Hepatocyte (in vitro differentiated cells): ENCODE results near the gene CIITA. TPM values are rescaled to one million over a fixed set of nuclear protein-coding genes. Genes with fewer than 3 reads are reported as not detected.

Experiments
- DNase-seq: peaks from one replicate; pipeline ENCODE4 v3.0.0-alpha.2; 2016; ENCODE audit warnings: low spot score
- H2AFZ ChIP-seq: fragments of 200-600 bp; sonication (generic); 2 replicates; pipeline ENCODE4 v1.6.0; 2016; ENCODE audit warnings: antibody characterized with exemption, mild to moderate bottlenecking
- H3K27ac ChIP-seq: fragments of 200-600 bp; sonication (generic); 2 replicates; pipeline ENCODE4 v1.5.1; 2016; ENCODE audit warnings: mild to moderate bottlenecking
- H3K27me3 ChIP-seq: fragments of 200-600 bp; sonication (generic); 2 replicates; pipeline ENCODE4 v1.6.1; 2016
- H3K36me3 ChIP-seq: fragments of 200-600 bp; sonication (generic); replicated peaks from 2 replicates; pipeline ENCODE4 v1.5.1; 2016; ENCODE audit warnings: low read depth; ENCODE audit not compliant: insufficient read depth
- H3K4me1 ChIP-seq: fragments of 200-600 bp; sonication (generic); 2 replicates; pipeline ENCODE4 v1.5.1; 2016; ENCODE audit warnings: mild to moderate bottlenecking, moderate library complexity; ENCODE audit not compliant: insufficient read depth
- H3K4me2 ChIP-seq: fragments of 200-600 bp; sonication (generic); 2 replicates; pipeline ENCODE4 v1.6.0; 2016
- H3K4me3 ChIP-seq: fragments of 200-600 bp; sonication (generic); 2 replicates; pipeline ENCODE4 v1.5.1; 2016; ENCODE audit warnings: mild to moderate bottlenecking
- H3K79me2 ChIP-seq: fragments of 200-600 bp; sonication (generic); 2 replicates; pipeline ENCODE4 v1.6.0; 2017; ENCODE audit warnings: mild to moderate bottlenecking
- H3K9me2 ChIP-seq: fragments of 200-600 bp; sonication (generic); replicated peaks from 2 replicates; pipeline ENCODE4 v1.6.0; 2017; ENCODE audit warnings: mild to moderate bottlenecking; ENCODE audit not compliant: insufficient read depth
- H3K9me3 ChIP-seq: fragments of 200-600 bp; sonication (generic); 2 replicates; pipeline ENCODE4 v1.5.1; 2016; ENCODE audit warnings: low read depth, mild to moderate bottlenecking
- H4K20me1 ChIP-seq: fragments of 200-600 bp; sonication (generic); 2 replicates; pipeline ENCODE4 v1.6.0; 2016; ENCODE audit warnings: mild to moderate bottlenecking; ENCODE audit not compliant: insufficient read depth, poor library complexity, severe bottlenecking
- CTCF ChIP-seq: fragments of 200-600 bp; sonication (generic); IDR thresholded peaks from 2 replicates; pipeline ENCODE4 v1.5.1; 2016; ENCODE audit warnings: antibody characterized with exemption, mild to moderate bottlenecking; ENCODE audit not compliant: poor library complexity
- EZH2 ChIP-seq: fragments of 200-600 bp; sonication (generic); IDR thresholded peaks from 2 replicates; pipeline ENCODE4 v1.6.1; 2016; ENCODE audit warnings: antibody characterized with exemption, mild to moderate bottlenecking, borderline replicate concordance
- EZH2phosphoT487 ChIP-seq: fragments of 200-600 bp; sonication (generic); IDR thresholded peaks from one replicate; pipeline ENCODE4 v1.6.1; 2018; ENCODE audit warnings: antibody characterized with exemption, mild to moderate bottlenecking, low read depth, moderate library complexity; ENCODE audit not compliant: unreplicated experiment, severe bottlenecking
- WGBS: methylation state at CpG from one replicate; pipeline ENCODE4 v1.1.6; 2016; ENCODE audit warnings: low lambda C conversion rate; ENCODE audit errors: missing lambda C conversion rate; 5-methylcytosine and 5-hydroxymethylcytosine counted together
- polyA plus RNA-seq: library from polyadenylated mRNA; unstranded; fragments of >200 nt; fragmentation: Nextera tagmentation; extraction: Ambion mirVana; gene quantifications from 2 replicates; pipeline ENCODE4 v1.2.1, GENCODE V29; 2016
- total RNA-seq: library from RNA; depleted of rRNA; stranded (reverse); fragments of >200 nt; gene quantifications from 2 replicates; pipeline ENCODE4 v1.2.3, GENCODE V29; 2014

CIITA gene
- total and polyA plus RNA-seq, 2 experiments from 2014 or later: 1.1 TPM; not detected in 1

- Histone ChIP-seq H3K79me2 (peaks cover 30% of the 10 kb centered on the region), H3K9me3 (no peaks in the 10 kb centered on the region), H3K9me2 (no peaks in the 10 kb centered on the region), H3K4me1 (no peaks in the 10 kb centered on the region), H3K27ac (no peak overlapping the region), H2AFZ (no peak overlapping the region), H3K4me3 (no peak overlapping the region), H3K36me3 (no peaks in the 10 kb centered on the region), H3K27me3 (no peaks in the 10 kb centered on the region), H3K4me2 (no peak overlapping the region), H4K20me1 (peaks cover 33% of the 10 kb centered on the region)
- 90% methylated on average over 2 of the region's 2 CpGs for WGBS
- TF ChIP-seq CTCF (no peak), EZH2 (no peak), EZH2phosphoT487 (no peak)
- no peak for DNase-seq
Measured at GRCh38 chr16:10930755-10931093, 53.7 kb downstream of the CIITA start.

GRCh38 chr16:10931134-10931533 is 54.1 kb downstream of the CIITA start:
- no peak overlapping the region for H3K27ac ChIP-seq
- no peaks in the 10 kb centered on the region for H3K4me1 ChIP-seq
- TF ChIP-seq EZH2phosphoT487 (no peak), EZH2 (no peak), CTCF (no peak)
- no peaks in the 10 kb centered on the region for H3K9me2 ChIP-seq
- no peaks in the 10 kb centered on the region for H3K27me3 ChIP-seq
- peaks cover 35% of the 10 kb centered on the region for H3K79me2 ChIP-seq
- no peak for DNase-seq
- H3K9me3 ChIP-seq: no peaks in the 10 kb centered on the region
- H4K20me1 ChIP-seq: peaks cover 33% of the 10 kb centered on the region
- no peak overlapping the region for H3K4me2 ChIP-seq
- no peaks in the 10 kb centered on the region for H3K36me3 ChIP-seq
- 87% methylated on average over 7 of the region's 7 CpGs for WGBS
- H3K4me3 ChIP-seq: no peak overlapping the region
- H2AFZ ChIP-seq: no peak overlapping the region

GRCh38 chr16:10931977-10932632 is 55.1 kb downstream of the CIITA start:
- no peak overlapping the region for H3K4me3 ChIP-seq
- H3K4me1 ChIP-seq: no peaks in the 10 kb centered on the region
- H3K27me3 ChIP-seq: no peaks in the 10 kb centered on the region
- H2AFZ ChIP-seq: no peak overlapping the region
- no peaks in the 10 kb centered on the region for H3K9me3 ChIP-seq
- no peaks in the 10 kb centered on the region for H3K9me2 ChIP-seq
- no peak overlapping the region for H3K27ac ChIP-seq
- TF ChIP-seq EZH2phosphoT487: no peak
- TF ChIP-seq CTCF: no peak
- TF ChIP-seq EZH2: no peak
- H3K4me2 ChIP-seq: no peak overlapping the region
- H3K79me2 ChIP-seq: peaks cover 44% of the 10 kb centered on the region
- no peaks in the 10 kb centered on the region for H3K36me3 ChIP-seq
- no peak for DNase-seq
- peaks cover 38% of the 10 kb centered on the region for H4K20me1 ChIP-seq
- over 99% methylated on average over 11 of the region's 11 CpGs for WGBS
